Neural cell (in vitro differentiated cells): ENCODE data around the gene AMN1.

Experiments used
- CTCF ChIP-seq: fragments of 450-650 bp; IDR thresholded peaks from 2 replicates; pipeline ENCODE4 v1.5.1; 2014; ENCODE audit warnings: antibody characterized with exemption, mild to moderate bottlenecking, moderate library complexity; ENCODE audit not compliant: poor library complexity, severe bottlenecking
- EZH2 ChIP-seq: fragments of 200-600, 300-800 bp; shearing (Covaris generic), sonication (generic); IDR thresholded peaks from 2 replicates; pipeline ENCODE4 v1.6.1; 2014; ENCODE audit warnings: antibody characterized with exemption, low read length, borderline replicate concordance, mild to moderate bottlenecking; ENCODE audit not compliant: insufficient read depth, poor library complexity, severe bottlenecking
- POLR2AphosphoS5 ChIP-seq: IDR thresholded peaks from 2 replicates; pipeline ENCODE4 v1.6.1; 2012

GRCh38 chr12:31650918-31651317 is 77.9 kb downstream of the AMN1 start:
- TF ChIP-seq CTCF (no peak), POLR2AphosphoS5 (no peak), EZH2 (no peak)
